ENCODE results near the gene ABHD17B.

DNA sequence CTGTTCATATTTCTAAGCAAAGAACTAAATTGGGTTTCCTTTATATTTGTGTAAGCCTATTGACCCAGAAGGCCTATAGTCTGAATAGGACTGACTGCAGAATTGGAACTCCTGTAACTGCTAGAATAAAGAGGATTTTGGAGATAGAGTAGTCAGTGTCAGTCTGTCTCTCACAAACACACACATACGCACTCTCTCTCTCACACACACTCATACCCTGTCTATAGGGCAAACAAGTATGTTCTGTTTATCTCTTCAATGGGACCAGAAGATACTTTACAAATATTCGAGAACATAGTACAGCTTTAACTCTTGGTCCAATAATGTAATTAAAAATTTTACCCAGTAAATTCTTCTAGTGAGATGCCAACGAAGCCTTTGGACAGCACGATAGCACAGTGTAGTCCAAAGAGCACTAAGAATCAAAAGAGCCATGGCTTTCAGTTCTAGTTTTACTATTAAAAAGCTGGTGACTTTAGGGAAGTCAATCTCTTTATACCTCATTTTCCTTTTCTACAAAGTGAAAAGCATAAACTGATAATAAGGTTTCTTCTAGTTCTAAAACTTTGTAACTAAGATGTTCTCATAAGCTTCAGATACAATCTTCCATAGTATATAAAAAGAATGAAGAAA, 19.3 kb downstream of the ABHD17B start:
- TF ChIP-seq, protein P1, sequence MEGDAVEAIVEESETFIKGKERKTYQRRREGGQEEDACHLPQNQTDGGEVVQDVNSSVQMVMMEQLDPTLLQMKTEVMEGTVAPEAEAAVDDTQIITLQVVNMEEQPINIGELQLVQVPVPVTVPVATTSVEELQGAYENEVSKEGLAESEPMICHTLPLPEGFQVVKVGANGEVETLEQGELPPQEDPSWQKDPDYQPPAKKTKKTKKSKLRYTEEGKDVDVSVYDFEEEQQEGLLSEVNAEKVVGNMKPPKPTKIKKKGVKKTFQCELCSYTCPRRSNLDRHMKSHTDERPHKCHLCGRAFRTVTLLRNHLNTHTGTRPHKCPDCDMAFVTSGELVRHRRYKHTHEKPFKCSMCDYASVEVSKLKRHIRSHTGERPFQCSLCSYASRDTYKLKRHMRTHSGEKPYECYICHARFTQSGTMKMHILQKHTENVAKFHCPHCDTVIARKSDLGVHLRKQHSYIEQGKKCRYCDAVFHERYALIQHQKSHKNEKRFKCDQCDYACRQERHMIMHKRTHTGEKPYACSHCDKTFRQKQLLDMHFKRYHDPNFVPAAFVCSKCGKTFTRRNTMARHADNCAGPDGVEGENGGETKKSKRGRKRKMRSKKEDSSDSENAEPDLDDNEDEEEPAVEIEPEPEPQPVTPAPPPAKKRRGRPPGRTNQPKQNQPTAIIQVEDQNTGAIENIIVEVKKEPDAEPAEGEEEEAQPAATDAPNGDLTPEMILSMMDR (IDR thresholded peaks at IDR 0.05), result no peak
- TF ChIP-seq SIN3A (IDR thresholded peaks at IDR 0.05; ENCODE audit: borderline replicate concordance, insufficient read depth, low read depth, low read length), result no peak
- TF ChIP-seq, protein P2, sequence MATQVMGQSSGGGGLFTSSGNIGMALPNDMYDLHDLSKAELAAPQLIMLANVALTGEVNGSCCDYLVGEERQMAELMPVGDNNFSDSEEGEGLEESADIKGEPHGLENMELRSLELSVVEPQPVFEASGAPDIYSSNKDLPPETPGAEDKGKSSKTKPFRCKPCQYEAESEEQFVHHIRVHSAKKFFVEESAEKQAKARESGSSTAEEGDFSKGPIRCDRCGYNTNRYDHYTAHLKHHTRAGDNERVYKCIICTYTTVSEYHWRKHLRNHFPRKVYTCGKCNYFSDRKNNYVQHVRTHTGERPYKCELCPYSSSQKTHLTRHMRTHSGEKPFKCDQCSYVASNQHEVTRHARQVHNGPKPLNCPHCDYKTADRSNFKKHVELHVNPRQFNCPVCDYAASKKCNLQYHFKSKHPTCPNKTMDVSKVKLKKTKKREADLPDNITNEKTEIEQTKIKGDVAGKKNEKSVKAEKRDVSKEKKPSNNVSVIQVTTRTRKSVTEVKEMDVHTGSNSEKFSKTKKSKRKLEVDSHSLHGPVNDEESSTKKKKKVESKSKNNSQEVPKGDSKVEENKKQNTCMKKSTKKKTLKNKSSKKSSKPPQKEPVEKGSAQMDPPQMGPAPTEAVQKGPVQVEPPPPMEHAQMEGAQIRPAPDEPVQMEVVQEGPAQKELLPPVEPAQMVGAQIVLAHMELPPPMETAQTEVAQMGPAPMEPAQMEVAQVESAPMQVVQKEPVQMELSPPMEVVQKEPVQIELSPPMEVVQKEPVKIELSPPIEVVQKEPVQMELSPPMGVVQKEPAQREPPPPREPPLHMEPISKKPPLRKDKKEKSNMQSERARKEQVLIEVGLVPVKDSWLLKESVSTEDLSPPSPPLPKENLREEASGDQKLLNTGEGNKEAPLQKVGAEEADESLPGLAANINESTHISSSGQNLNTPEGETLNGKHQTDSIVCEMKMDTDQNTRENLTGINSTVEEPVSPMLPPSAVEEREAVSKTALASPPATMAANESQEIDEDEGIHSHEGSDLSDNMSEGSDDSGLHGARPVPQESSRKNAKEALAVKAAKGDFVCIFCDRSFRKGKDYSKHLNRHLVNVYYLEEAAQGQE (IDR thresholded peaks at IDR 0.05; ENCODE audit: insufficient read depth in 1 of 2, low read depth in 2 of 2, low read length in 1 of 2), result no peak
- TF ChIP-seq TCF7L2 (IDR thresholded peaks at IDR 0.05; ENCODE audit: low read depth, low read length), result no peak

Measured in Panc1 (cell line).